ENCODE measurements around the gene DDX46.
A peak's percentile ranks its signal among the peaks of the same experiment; 100 is the strongest.

The DDX46 gene

DNA sequence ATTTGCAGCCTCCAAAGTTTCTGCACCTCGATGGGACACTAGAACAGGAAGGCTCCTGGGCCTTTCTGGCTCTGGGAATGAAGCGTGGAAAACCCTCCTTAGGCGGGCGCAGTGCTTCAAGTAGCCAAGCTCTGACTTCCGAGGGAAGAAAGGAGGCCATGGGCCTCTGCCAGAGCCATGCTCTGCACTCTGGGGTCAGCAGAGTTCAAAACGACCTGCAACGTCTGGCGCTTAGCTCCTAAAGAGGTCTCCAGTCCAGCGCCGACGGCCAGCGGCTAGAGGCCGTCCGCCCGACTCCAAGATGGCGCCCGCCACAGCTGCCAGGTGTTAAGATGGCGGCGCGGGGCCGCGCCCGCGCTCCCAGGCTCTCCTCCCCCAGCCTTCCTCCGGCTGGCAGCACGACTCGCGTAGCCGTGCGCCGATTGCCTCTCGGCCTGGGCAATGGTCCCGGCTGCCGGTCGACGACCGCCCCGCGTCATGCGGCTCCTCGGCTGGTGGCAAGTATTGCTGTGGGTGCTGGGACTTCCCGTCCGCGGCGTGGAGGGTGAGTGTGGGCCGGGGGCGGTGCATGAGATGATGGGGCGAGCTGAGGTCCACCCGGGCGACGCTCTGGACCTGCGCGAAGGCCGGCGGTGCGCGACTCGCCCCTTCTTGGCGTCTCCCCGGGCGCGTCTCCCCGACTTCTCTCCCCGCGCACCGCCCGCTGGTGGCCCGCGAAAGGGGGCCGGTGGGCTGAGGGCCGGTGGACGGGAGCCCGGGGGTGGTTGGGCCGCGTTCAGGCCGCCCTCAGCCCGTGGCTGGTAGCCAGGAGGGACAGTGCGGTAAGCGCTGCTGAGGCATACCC, 115.6 kb downstream of the DDX46 start, which contains the start of gene TXNDC15:
TSS of gene TXNDC15 (plus strand) at position 385 of the 844 bp plus-strand sequence. CDS start at position 442, 57 bp downstream.
- no peaks in the 10 kb centered on the region for H3K27me3 ChIP-seq (ENCODE audit: insufficient read depth, low read length)
- peak within 1 kb of the TSS; percentile 89 for H2AFZ ChIP-seq (ENCODE audit: low read depth, low read length)
- H3K4me1 ChIP-seq (ENCODE audit: insufficient read depth, low read length) = peaks cover 8% of the 10 kb centered on the region
- no peaks in the 10 kb centered on the region for H3K36me3 ChIP-seq (ENCODE audit: insufficient read depth, low read length)
- H3K9me3 ChIP-seq (ENCODE audit: low read length) = no peaks in the 10 kb centered on the region
- H3K4me3 ChIP-seq (ENCODE audit: low read length) = peak within 1 kb of the TSS; percentile 76

DNA sequence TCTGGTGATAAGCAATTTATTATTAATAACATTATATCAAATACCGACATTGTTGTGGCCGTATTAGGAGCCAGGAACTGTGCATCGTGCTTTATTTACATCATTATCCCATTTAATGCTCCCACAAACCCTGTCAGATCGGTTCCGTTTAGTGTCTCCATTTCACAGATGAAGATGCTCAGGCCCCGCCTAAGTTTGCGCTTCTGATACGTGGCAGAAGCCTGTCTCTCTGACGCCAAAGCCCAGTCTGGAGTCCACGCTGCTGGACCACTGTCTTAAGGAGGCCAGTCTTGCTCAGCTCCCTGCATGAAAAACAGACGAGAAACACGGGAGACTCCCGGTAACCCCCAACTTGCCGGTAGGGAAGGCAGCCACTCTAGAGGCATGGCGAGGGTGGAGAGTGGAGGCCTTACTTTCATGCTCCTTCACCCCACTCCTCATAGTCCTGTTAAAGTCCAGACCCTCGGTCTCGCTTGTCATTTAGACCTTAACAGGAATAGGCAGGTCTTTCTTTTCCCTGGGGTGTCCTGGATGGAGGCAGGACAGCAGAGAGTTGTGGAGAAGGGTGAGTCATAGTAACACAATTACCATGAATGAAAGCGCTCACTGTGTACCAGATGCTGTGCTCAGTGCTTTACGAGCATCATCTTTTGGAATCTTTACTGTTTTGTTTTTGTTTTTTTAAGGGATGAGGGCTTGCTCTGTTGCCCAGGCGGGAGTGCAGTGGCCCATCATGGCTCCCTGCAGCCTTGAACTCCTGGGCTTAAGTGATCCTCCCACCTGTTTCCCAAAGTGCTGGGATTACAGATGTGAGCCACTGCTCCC, 116.5 kb downstream of the DDX46 start:
- Histone ChIP-seq H3K4me1 (ENCODE audit: insufficient read depth, low read length) (peaks cover 8% of the 10 kb centered on the region), H2AFZ (ENCODE audit: low read depth, low read length) (peak overlapping the region; percentile 89), H3K36me3 (ENCODE audit: insufficient read depth, low read length) (no peaks in the 10 kb centered on the region)

DNA sequence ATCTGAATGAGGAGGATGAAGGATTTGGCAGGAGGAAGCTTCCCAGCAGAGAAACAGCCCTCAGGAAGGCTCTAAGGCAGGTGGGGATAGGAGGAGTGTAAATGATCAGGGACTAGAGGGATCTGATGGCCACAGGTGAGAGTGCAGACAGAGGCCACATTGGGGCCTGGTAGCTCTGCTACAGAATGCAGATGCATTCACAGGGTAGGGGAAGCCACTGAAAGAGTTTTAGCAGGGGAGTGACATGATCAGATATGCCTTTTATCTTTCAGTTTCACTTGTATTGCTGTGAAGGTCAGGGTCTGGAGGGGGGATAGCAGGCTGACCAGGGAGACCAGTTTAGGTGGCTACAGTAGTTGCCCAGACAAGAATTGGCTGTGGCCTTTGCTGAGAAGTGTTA, 118.6 kb downstream of the DDX46 start:
- Histone ChIP-seq H2AFZ (ENCODE audit: low read depth, low read length) (no peak overlapping the region), H3K9me3 (ENCODE audit: low read length) (no peaks in the 10 kb centered on the region), H3K27me3 (ENCODE audit: insufficient read depth, low read length) (no peaks in the 10 kb centered on the region)

More for the DNA sequence above, 116.5 kb downstream of the DDX46 start:
- Histone ChIP-seq H3K27me3 (ENCODE audit: insufficient read depth, low read length) (no peaks in the 10 kb centered on the region), H3K9me3 (ENCODE audit: low read length) (no peaks in the 10 kb centered on the region), H3K4me3 (ENCODE audit: low read length) (peak overlapping the region; percentile 76)

GRCh38 chr5:134878403-134878802, 119.8 kb downstream of the DDX46 start:
- Histone ChIP-seq H3K9me3 (ENCODE audit: low read length) (no peaks in the 10 kb centered on the region), H3K4me3 (ENCODE audit: low read length) (no peak overlapping the region), H3K27me3 (ENCODE audit: insufficient read depth, low read length) (no peaks in the 10 kb centered on the region), H3K36me3 (ENCODE audit: insufficient read depth, low read length) (no peaks in the 10 kb centered on the region), H2AFZ (ENCODE audit: low read depth, low read length) (no peak overlapping the region), H3K4me1 (ENCODE audit: insufficient read depth, low read length) (peaks cover 8% of the 10 kb centered on the region)

More for the DNA sequence above, 118.6 kb downstream of the DDX46 start:
- Histone ChIP-seq H3K4me3 (ENCODE audit: low read length) (no peak overlapping the region), H3K36me3 (ENCODE audit: insufficient read depth, low read length) (no peaks in the 10 kb centered on the region), H3K4me1 (ENCODE audit: insufficient read depth, low read length) (peaks cover 8% of the 10 kb centered on the region)

DNA sequence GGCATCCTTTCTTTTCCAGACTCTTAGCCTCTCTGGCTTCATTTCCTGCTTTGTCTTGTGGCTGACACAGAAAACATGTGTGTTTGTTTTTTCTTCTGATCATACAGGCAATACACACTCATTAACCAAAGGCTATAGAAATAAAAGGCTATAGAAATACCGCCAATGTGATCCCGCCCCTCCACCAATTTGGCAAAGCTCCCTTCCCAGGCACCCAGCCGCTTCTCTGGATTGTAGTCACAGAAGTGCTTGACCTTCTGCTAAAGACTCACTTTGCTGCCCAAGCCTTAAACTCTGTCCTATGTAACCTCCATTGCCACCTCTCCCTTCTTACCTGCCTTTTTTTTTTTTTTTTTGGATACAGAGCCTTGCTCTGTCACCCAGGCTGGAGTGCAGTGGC, 120.9 kb downstream of the DDX46 start:
- Histone ChIP-seq H3K4me1 (ENCODE audit: insufficient read depth, low read length) (peaks cover 8% of the 10 kb centered on the region), H3K4me3 (ENCODE audit: low read length) (no peak overlapping the region), H3K27me3 (ENCODE audit: insufficient read depth, low read length) (no peaks in the 10 kb centered on the region), H3K36me3 (ENCODE audit: insufficient read depth, low read length) (no peaks in the 10 kb centered on the region), H2AFZ (ENCODE audit: low read depth, low read length) (no peak overlapping the region), H3K9me3 (ENCODE audit: low read length) (no peaks in the 10 kb centered on the region)

All from neuron (in vitro differentiated cells).